ENCODE measurements around the gene TMEM120B.

TMEM120B gene

GRCh38 chr12:121811434-121812319 is 99.1 kb downstream of the TMEM120B start:
- TF ChIP-seq CTCF (conservative IDR thresholded peaks at IDR 0.05; ENCODE audit: low read depth): peak; percentile 96
- ChIA-PET CTCF (interaction anchor here (0.6 to 9.2 kb wide), 16 partner anchors 10 to 433 kb away, joined by 3 to 212 read pairs (median 4); partner anchors contain the start of genes RHOF, SETD1B and TMEM120B), POLR2A (ENCODE audit: low non-redundant PET) (interaction anchor here (1.3 to 1.7 kb wide), 3 partner anchors 9 to 17 kb away, joined by 3 to 12 read pairs (median 4); no protein-coding TSS in a partner anchor)
- H3K27ac ChIP-seq: peak overlapping the region; percentile 99
- DNase-seq (ENCODE audit: low spot score): no peak

- peak; percentile 72; the same call in 1 of the 2 replicates for TF ChIP-seq CTCF (conservative IDR thresholded peaks at IDR 0.05; ENCODE audit: low read depth)
- POLR2A ChIA-PET (ENCODE audit: low non-redundant PET): interaction anchor here (1.3 to 1.7 kb wide), 3 partner anchors 9 to 18 kb away, joined by 3 to 12 read pairs (median 4); no protein-coding TSS in a partner anchor
- H3K27ac ChIP-seq: peak overlapping the region; percentile 99
- DNase-seq (ENCODE audit: low spot score): peak; percentile 87
- CTCF ChIA-PET: interaction anchor here (0.7 to 9.2 kb wide), 12 partner anchors 10 to 122 kb away, joined by 3 to 212 read pairs (median 4); partner anchors contain the start of genes PSMD9, RHOF, SETD1B and TMEM120B
Measured at GRCh38 chr12:121812320-121812871, 99.8 kb downstream of the TMEM120B start.

GRCh38 chr12:121812921-121813896 is 100.7 kb downstream of the TMEM120B start:
- POLR2A ChIA-PET (ENCODE audit: low non-redundant PET): no interaction called here
- DNase-seq (ENCODE audit: low spot score): no peak

GRCh38 chr12:121813951-121814350 is 101.4 kb downstream of the TMEM120B start:
- DNase-seq (ENCODE audit: low spot score): no peak
- no peak for TF ChIP-seq CTCF (conservative IDR thresholded peaks at IDR 0.05; ENCODE audit: low read depth)
- peak overlapping the region; percentile 99 for H3K27ac ChIP-seq
- ChIA-PET CTCF (interaction anchor here (0.6 to 9.2 kb wide), 2 partner anchors 18 to 1263 kb away, joined by 4 to 212 read pairs; partner anchors contain the start of gene RHOF), POLR2A (ENCODE audit: low non-redundant PET) (no interaction called here)

More at GRCh38 chr12:121812921-121813896, 100.7 kb downstream of the TMEM120B start:
- CTCF ChIA-PET: interaction anchor here (0.6 to 9.2 kb wide), 4 partner anchors 17 to 1263 kb away, joined by 3 to 212 read pairs (median 4); partner anchors contain the start of genes PSMD9, RHOF and TMEM120B
- TF ChIP-seq CTCF (conservative IDR thresholded peaks at IDR 0.05; ENCODE audit: low read depth): no peak
- H3K27ac ChIP-seq: peak overlapping the region; percentile 99

GRCh38 chr12:121814429-121815119 is 102.0 kb downstream of the TMEM120B start:
- CTCF ChIA-PET: interaction anchor here (0.6 to 0.9 kb wide), 3 partner anchors 19 to 65 kb away, joined by 3 to 4 read pairs (median 3); no protein-coding TSS in a partner anchor

More at GRCh38 chr12:121814429-121815119, 102.0 kb downstream of the TMEM120B start:
- POLR2A ChIA-PET (ENCODE audit: low non-redundant PET): no interaction called here
- TF ChIP-seq CTCF (conservative IDR thresholded peaks at IDR 0.05; ENCODE audit: low read depth): no peak
- DNase-seq (ENCODE audit: low spot score): no peak
- H3K27ac ChIP-seq: peak overlapping the region; percentile 99; the same call in 1 of the 2 replicates
